Natural killer cell (primary cell): ENCODE results near the gene IRGQ. TPM values are rescaled to one million over a fixed set of nuclear protein-coding genes. Genes with fewer than 3 reads are reported as not detected.

Experiments used
- ATAC-seq, 3 donors: fragments of 150-1000 bp in 2 of 3; fragments of 200-7000 bp in 1 of 3; cut with Tn5 transposase; 1 replicate in 1 of 3; 2 replicates in 2 of 3; pipeline ENCODE4 v1.10.0; 2021; ENCODE audit warnings: mild to moderate bottlenecking in 2 of 3, moderate library complexity in 2 of 3
- DNase-seq, 2 donors: peaks; one replicate each; pipeline versions ENCODE4 v3.0.0 to v3.0.0-alpha.2; 2013 to 2021; ENCODE audit warnings: mixed read lengths in 1 of 2
- H3K27ac ChIP-seq: one replicate; pipeline ENCODE4 v1.5.1; 2013; ENCODE audit warnings: mild to moderate bottlenecking, low read length
- H3K27me3 ChIP-seq: one replicate; pipeline ENCODE4 v1.6.1; 2013; ENCODE audit warnings: low read length; ENCODE audit not compliant: control insufficient read depth, insufficient read depth
- H3K36me3 ChIP-seq: one replicate; pipeline ENCODE4 v1.6.1; 2013; ENCODE audit warnings: low read length; ENCODE audit not compliant: control insufficient read depth, insufficient read depth
- H3K4me1 ChIP-seq: one replicate; pipeline ENCODE4 v1.6.1; 2013; ENCODE audit warnings: low read length; ENCODE audit not compliant: control insufficient read depth, insufficient read depth
- H3K4me3 ChIP-seq: one replicate; pipeline ENCODE4 v1.5.1; 2013; ENCODE audit warnings: low read length
- H3K9me3 ChIP-seq: one replicate; pipeline ENCODE4 v1.6.1; 2013; ENCODE audit warnings: low read length; ENCODE audit not compliant: control insufficient read depth, insufficient read depth
- H3K27ac Mint-ChIP-seq, 2 donors: one replicate each; pipeline ENCODE4 v1.8.0; 2022; ENCODE audit warnings: mild to moderate bottlenecking in 2 of 2, mixed read lengths in 2 of 2, moderate library complexity in 1 of 2
- H3K27me3 Mint-ChIP-seq, 2 donors: one replicate each; pipeline ENCODE4 v1.8.0; 2022; ENCODE audit warnings: low read depth in 2 of 2, mixed read lengths in 2 of 2
- H3K36me3 Mint-ChIP-seq: one replicate; pipeline ENCODE4 v1.8.0; 2022; ENCODE audit warnings: mixed read lengths
- H3K4me1 Mint-ChIP-seq, 2 donors: one replicate each; pipeline ENCODE4 v1.8.0; 2022; ENCODE audit warnings: mixed read lengths in 2 of 2
- H3K4me3 Mint-ChIP-seq: one replicate; pipeline ENCODE4 v1.8.0; 2022; ENCODE audit warnings: mild to moderate bottlenecking, moderate library complexity, mixed read lengths
- H3K9me3 Mint-ChIP-seq, 2 donors: one replicate each; pipeline ENCODE4 v1.8.0; 2022; ENCODE audit warnings: mixed read lengths in 2 of 2
- WGBS: methylation state at CpG from one replicate; pipeline ENCODE4 v1.1.7; 2013; ENCODE audit warnings: missing lambda C conversion rate; ENCODE audit not compliant: insufficient coverage; 5-methylcytosine and 5-hydroxymethylcytosine counted together
- intact Hi-C: fragments of 100-400 bp; cut with micrococcal nuclease; formaldehyde crosslinking; loops from one replicate; pipeline ENCODE4 v1.14.2; 2022
- total RNA-seq, 4 donors: library from RNA; stranded (reverse); fragments of 120-200 nt in 1 of 4; gene quantifications; one replicate each; pipeline versions ENCODE4 v1.2.3 to v1.2.4, GENCODE V29; 2013 to 2022
- TF ChIP-seq, protein P1 (sequence below): fragments of 200-600 bp; IDR thresholded peaks from one replicate; pipeline ENCODE4 v1.8.0; 2022; ENCODE audit warnings: antibody characterized with exemption

The IRGQ gene
- total RNA-seq, 3 donors from 2014 or later (not counting 1 experiment from before 2014, with no cell fraction given), result 28.5 to 43.7 (median 32.2) TPM

DNA sequence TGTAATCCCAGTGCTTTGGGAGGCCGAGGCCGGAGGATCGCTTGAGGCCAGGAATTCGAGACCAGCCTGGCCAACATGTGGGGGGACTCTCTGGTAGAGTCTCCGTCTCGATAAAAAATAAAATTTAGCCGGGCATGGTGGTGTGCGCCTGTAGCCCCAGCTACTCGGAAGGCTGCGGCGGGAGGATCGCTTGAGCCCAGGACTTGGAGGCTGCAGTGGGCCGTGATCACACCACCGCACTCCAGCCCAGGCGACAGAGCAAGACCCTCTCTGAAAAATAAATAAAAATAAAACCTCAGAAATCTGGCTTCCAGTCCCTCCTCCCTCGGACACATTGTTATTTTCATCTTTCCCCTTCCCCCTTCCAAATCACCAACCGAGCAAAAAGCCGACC, 332 bp downstream of the IRGQ start:
- H3K4me3 Mint-ChIP-seq, result peak overlapping the region; percentile 97
- no peaks in the 10 kb centered on the region for H3K27me3 Mint-ChIP-seq
- H3K36me3 ChIP-seq, result peaks cover 25% of the 10 kb centered on the region
- H3K9me3 Mint-ChIP-seq, result no peaks in the 10 kb centered on the region
- WGBS, result 3% methylated on average over 18 of the region's 18 CpGs
- H3K4me1 Mint-ChIP-seq, result peaks cover 44 to 53% of the 10 kb centered on the region in 2 donors
- H3K9me3 ChIP-seq, result no peaks in the 10 kb centered on the region
- peak overlapping the region; percentile 64 for H3K4me3 ChIP-seq
- peaks cover 35% of the 10 kb centered on the region for H3K4me1 ChIP-seq
- intact Hi-C loops, result loop anchor here (5.0 kb wide), 1 partner anchor 148 kb away; no protein-coding TSS in a partner anchor
- DNase-seq, result no peak
- H3K27ac ChIP-seq, result peak overlapping the region; percentile 89
- no peaks in the 10 kb centered on the region for H3K27me3 ChIP-seq
- peak in 2 of 3 donors; percentile 2 to 10 for ATAC-seq
- H3K27ac Mint-ChIP-seq, result peak overlapping the region; percentile 98 to 100
- H3K36me3 Mint-ChIP-seq, result no peaks in the 10 kb centered on the region
- TF ChIP-seq, protein P1, sequence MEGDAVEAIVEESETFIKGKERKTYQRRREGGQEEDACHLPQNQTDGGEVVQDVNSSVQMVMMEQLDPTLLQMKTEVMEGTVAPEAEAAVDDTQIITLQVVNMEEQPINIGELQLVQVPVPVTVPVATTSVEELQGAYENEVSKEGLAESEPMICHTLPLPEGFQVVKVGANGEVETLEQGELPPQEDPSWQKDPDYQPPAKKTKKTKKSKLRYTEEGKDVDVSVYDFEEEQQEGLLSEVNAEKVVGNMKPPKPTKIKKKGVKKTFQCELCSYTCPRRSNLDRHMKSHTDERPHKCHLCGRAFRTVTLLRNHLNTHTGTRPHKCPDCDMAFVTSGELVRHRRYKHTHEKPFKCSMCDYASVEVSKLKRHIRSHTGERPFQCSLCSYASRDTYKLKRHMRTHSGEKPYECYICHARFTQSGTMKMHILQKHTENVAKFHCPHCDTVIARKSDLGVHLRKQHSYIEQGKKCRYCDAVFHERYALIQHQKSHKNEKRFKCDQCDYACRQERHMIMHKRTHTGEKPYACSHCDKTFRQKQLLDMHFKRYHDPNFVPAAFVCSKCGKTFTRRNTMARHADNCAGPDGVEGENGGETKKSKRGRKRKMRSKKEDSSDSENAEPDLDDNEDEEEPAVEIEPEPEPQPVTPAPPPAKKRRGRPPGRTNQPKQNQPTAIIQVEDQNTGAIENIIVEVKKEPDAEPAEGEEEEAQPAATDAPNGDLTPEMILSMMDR, result no peak

DNA sequence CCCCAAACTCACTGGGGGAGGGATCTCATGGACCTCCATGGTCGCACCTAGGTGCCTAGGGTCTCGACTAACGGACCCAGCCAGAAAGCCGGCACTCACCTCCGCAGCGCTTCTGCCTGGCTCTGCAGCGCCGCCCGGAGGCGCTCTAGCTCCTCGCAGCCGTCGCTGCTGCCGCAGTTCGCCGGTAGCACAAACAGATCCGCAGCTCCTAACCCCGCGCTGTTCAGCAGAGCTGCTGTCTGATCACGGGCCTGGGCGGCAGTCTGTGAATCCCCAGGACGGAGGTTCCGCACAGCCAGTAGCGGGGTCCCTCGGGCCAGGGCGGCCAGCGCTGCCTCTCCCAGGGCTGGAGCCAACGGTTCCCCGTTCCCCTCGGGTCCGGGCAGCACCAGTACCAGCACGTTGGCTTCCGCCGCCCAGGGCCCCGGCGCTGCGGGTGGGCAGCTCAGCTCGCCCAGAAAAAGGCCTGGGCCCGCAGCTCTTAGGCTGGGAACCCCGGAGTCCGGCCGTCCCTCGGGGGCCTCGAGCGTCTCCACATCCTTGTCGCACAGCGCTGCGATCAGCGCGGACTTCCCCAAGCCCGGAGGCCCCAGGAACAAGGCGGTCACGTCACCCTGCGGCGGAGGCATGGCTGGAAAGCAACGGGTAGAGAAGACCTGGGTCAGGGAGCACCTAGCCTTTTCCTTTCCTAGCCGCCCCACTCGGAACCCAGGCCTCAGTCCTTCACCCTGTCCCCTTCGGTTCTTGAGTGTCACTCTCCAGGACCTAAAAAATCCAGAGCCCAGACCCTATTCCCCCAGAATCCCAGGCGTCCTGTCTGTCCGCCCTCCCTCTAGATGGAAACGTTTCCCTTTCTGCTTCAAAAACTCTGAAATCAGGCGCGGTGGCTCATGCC, 977 bp downstream of the IRGQ start:
- 1% methylated on average over 64 of the region's 64 CpGs for WGBS
- Histone ChIP-seq H3K4me3 (peak overlapping the region; percentile 64), H3K4me1 (peaks cover 35% of the 10 kb centered on the region), H3K9me3 (no peaks in the 10 kb centered on the region), H3K36me3 (peaks cover 22% of the 10 kb centered on the region), H3K27ac (peak overlapping the region; percentile 89), H3K27me3 (no peaks in the 10 kb centered on the region)
- H3K27ac Mint-ChIP-seq, result peak overlapping the region; percentile 98 to 100
- ATAC-seq, result peak; percentile 60 to 75 (median 64)
- TF ChIP-seq, protein P1, result peak; percentile 96
- no peaks in the 10 kb centered on the region for H3K9me3 Mint-ChIP-seq
- intact Hi-C loops, result loop anchor here (1.0 to 5.0 kb wide), 3 partner anchors 40 to 148 kb away; no protein-coding TSS in a partner anchor
- H3K36me3 Mint-ChIP-seq, result no peaks in the 10 kb centered on the region
- no peaks in the 10 kb centered on the region for H3K27me3 Mint-ChIP-seq
- peak overlapping the region; percentile 97 for H3K4me3 Mint-ChIP-seq
- H3K4me1 Mint-ChIP-seq, result peaks cover 44 to 54% of the 10 kb centered on the region in 2 donors
- peak; percentile 71 to 91 for DNase-seq

DNA sequence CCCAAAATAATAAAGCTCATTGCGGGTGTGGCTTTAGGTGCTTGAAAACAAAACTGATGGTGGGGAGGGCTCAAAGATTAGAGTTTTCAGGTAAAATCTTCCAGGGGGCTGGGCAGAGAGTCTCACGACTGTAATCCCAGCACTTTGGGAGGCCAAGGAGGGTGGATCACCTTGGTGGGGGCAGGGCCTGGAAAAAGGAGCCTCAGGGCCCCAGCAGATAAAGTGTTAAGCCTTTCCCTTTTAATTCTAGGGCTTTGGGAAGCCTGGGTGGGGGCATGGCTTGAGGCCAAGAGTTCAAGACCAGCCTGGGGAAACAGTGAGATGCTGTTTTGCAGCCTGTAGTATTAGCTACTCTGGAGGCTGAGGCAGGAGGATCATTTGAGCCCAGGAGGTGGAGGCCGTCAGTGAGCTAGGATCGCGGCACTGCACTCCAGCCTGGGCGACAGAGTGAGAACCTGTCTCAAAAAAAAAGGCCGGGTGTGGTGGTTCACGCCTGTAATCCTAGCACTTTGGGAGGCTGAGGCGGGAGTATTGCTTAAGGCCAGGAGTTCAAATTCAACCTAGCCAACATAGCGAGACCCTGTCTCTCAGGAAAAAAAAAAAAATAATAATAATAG, 1.7 kb downstream of the IRGQ start:
- Histone ChIP-seq H3K9me3 (no peaks in the 10 kb centered on the region), H3K4me3 (peak overlapping the region; percentile 64), H3K27me3 (no peaks in the 10 kb centered on the region), H3K27ac (no peak overlapping the region), H3K36me3 (peaks cover 15% of the 10 kb centered on the region), H3K4me1 (peaks cover 35% of the 10 kb centered on the region)
- intact Hi-C loops, result loop anchor here (1.0 kb wide), 2 partner anchors 39 to 60 kb away; no protein-coding TSS in a partner anchor
- peaks cover 44 to 62% of the 10 kb centered on the region in 2 donors for H3K4me1 Mint-ChIP-seq
- peak overlapping the region; percentile 98 to 100 for H3K27ac Mint-ChIP-seq
- H3K36me3 Mint-ChIP-seq, result no peaks in the 10 kb centered on the region
- H3K27me3 Mint-ChIP-seq, result no peaks in the 10 kb centered on the region
- DNase-seq (no peak), ATAC-seq (no peak)
- 93% methylated on average over 10 of the region's 10 CpGs for WGBS
- TF ChIP-seq, protein P1, result no peak
- H3K9me3 Mint-ChIP-seq, result no peaks in the 10 kb centered on the region
- H3K4me3 Mint-ChIP-seq, result peak overlapping the region; percentile 97
